B cell (primary cell): ENCODE data around the gene PGAM5.

Experiments
- EZH2 ChIP-seq: IDR thresholded peaks from 2 replicates; pipeline ENCODE4 v1.6.1; 2012; ENCODE audit warnings: borderline replicate concordance, low read depth, mild to moderate bottlenecking, moderate library complexity, low read length; ENCODE audit not compliant: insufficient read depth, poor library complexity, severe bottlenecking
- TF ChIP-seq, protein P1 (sequence below): fragments of 200-600 bp; IDR thresholded peaks from one replicate; pipeline ENCODE4 v1.8.0; 2022; ENCODE audit warnings: antibody characterized with exemption, mild to moderate bottlenecking

DNA sequence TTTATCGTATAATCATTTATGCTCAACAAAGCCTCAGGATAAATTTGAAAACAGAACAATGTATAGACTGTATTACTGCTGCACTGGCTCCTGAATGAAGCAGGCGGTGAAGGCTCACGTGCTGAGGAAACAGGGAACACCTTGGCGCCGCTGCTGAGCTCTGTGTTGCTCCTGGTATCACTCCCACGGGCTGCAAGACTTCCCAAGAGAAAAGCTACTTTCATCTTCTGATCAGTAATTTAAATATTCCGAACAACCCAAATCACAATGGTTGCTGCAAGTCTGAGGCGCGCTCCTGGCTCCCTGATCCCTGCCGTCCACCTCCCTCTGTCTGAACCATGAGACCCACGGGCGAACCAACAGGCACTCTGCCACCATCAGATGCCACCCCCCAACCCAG is 15.7 kb downstream of the PGAM5 start:
- TF ChIP-seq, protein P1, sequence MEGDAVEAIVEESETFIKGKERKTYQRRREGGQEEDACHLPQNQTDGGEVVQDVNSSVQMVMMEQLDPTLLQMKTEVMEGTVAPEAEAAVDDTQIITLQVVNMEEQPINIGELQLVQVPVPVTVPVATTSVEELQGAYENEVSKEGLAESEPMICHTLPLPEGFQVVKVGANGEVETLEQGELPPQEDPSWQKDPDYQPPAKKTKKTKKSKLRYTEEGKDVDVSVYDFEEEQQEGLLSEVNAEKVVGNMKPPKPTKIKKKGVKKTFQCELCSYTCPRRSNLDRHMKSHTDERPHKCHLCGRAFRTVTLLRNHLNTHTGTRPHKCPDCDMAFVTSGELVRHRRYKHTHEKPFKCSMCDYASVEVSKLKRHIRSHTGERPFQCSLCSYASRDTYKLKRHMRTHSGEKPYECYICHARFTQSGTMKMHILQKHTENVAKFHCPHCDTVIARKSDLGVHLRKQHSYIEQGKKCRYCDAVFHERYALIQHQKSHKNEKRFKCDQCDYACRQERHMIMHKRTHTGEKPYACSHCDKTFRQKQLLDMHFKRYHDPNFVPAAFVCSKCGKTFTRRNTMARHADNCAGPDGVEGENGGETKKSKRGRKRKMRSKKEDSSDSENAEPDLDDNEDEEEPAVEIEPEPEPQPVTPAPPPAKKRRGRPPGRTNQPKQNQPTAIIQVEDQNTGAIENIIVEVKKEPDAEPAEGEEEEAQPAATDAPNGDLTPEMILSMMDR = no peak
- no peak for TF ChIP-seq EZH2
